ENCODE measurements around the gene MYH7B.

DNA sequence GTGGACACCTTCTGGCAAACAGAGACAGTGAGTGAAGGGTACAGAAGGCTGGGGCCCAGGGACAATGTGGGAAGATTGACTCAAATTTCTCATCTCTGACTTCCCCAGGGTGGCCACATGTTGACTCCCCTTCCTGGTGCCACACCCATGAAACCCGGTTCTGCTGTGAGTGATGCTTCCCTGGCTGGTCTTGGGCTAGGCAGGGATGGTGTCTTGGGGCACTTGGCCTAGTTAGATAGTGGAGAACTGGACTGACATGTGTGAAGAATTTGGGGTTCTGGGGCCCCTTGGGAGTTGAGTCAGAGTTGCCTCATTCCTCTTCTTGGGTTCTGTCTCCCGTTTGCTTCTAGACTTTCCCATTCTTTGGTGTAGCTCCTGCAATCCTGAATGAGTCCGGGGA, 34.2 kb upstream of the MYH7B start:
- no peak for TF ChIP-seq POLR2A (IDR thresholded peaks at IDR 0.05)
- TF ChIP-seq, protein P1, sequence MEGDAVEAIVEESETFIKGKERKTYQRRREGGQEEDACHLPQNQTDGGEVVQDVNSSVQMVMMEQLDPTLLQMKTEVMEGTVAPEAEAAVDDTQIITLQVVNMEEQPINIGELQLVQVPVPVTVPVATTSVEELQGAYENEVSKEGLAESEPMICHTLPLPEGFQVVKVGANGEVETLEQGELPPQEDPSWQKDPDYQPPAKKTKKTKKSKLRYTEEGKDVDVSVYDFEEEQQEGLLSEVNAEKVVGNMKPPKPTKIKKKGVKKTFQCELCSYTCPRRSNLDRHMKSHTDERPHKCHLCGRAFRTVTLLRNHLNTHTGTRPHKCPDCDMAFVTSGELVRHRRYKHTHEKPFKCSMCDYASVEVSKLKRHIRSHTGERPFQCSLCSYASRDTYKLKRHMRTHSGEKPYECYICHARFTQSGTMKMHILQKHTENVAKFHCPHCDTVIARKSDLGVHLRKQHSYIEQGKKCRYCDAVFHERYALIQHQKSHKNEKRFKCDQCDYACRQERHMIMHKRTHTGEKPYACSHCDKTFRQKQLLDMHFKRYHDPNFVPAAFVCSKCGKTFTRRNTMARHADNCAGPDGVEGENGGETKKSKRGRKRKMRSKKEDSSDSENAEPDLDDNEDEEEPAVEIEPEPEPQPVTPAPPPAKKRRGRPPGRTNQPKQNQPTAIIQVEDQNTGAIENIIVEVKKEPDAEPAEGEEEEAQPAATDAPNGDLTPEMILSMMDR (IDR thresholded peaks at IDR 0.05): no peak

Data from gastroesophageal sphincter (tissue), 3 donors.